ENCODE data around the gene AMIGO3.

The AMIGO3 gene

GRCh38 chr3:49738067-49738713 is 18.7 kb upstream of the AMIGO3 start:
- Histone ChIP-seq H2AFZ (ENCODE audit: low read depth, low read length) (no peak overlapping the region), H3K27ac (ENCODE audit: low read length) (no peak overlapping the region), H3K9ac (ENCODE audit: low read depth, low read length) (no peak overlapping the region), H4K20me1 (ENCODE audit: insufficient read depth, low read length) (peaks cover 5% of the 10 kb centered on the region; the same call in 1 of the 2 replicates), H3K79me2 (ENCODE audit: insufficient read depth, low read length) (peaks cover 17% of the 10 kb centered on the region; the same call in 1 of the 2 replicates), H3K36me3 (ENCODE audit: insufficient read depth, low read length) (peaks cover 55% of the 10 kb centered on the region), H3K4me1 (ENCODE audit: insufficient read depth, low read length) (no peaks in the 10 kb centered on the region), H3K4me3 (ENCODE audit: low read depth in 1 of 2, low read length in 2 of 2) (no peak overlapping the region), H3K9me3 (ENCODE audit: insufficient read depth, low read length, severe bottlenecking) (no peaks in the 10 kb centered on the region), H3K4me2 (ENCODE audit: insufficient read depth, low read length) (no peak overlapping the region), H3K27me3 (ENCODE audit: insufficient read depth, low read length, poor library complexity) (no peaks in the 10 kb centered on the region)
- TF ChIP-seq CTCF (IDR thresholded peaks at IDR 0.05; ENCODE audit: borderline replicate concordance, extremely low read depth, low read length, poor library complexity, severe bottlenecking): no peak
- TF ChIP-seq EZH2 (IDR thresholded peaks at IDR 0.05; ENCODE audit: borderline replicate concordance, low read depth, low read length, severe bottlenecking): no peak
- DNase-seq: no peak
- ATAC-seq (ENCODE audit: insufficient read depth, low read depth): no peak

- ATAC-seq (ENCODE audit: insufficient read depth, low read depth): no peak
- no peak overlapping the region for H3K4me2 ChIP-seq (ENCODE audit: insufficient read depth, low read length)
- H3K27me3 ChIP-seq (ENCODE audit: insufficient read depth, low read length, poor library complexity): no peaks in the 10 kb centered on the region
- H3K27ac ChIP-seq (ENCODE audit: low read length): no peak overlapping the region
- H3K79me2 ChIP-seq (ENCODE audit: insufficient read depth, low read length): peaks cover 5% of the 10 kb centered on the region; the same call in 1 of the 2 replicates
- H3K4me1 ChIP-seq (ENCODE audit: insufficient read depth, low read length): no peaks in the 10 kb centered on the region
- no peak overlapping the region for H2AFZ ChIP-seq (ENCODE audit: low read depth, low read length)
- TF ChIP-seq EZH2 (IDR thresholded peaks at IDR 0.05; ENCODE audit: borderline replicate concordance, low read depth, low read length, severe bottlenecking) (no peak), CTCF (IDR thresholded peaks at IDR 0.05; ENCODE audit: borderline replicate concordance, extremely low read depth, low read length, poor library complexity, severe bottlenecking) (no peak)
- H4K20me1 ChIP-seq (ENCODE audit: insufficient read depth, low read length): peaks cover 5% of the 10 kb centered on the region; the same call in 1 of the 2 replicates
- no peak overlapping the region for H3K9ac ChIP-seq (ENCODE audit: low read depth, low read length)
- DNase-seq: no peak
- H3K36me3 ChIP-seq (ENCODE audit: insufficient read depth, low read length): peaks cover 79% of the 10 kb centered on the region
- no peak overlapping the region for H3K4me3 ChIP-seq (ENCODE audit: low read depth in 1 of 2, low read length in 2 of 2)
- H3K9me3 ChIP-seq (ENCODE audit: insufficient read depth, low read length, severe bottlenecking): no peaks in the 10 kb centered on the region
These were observed 15.3 kb upstream of the AMIGO3 start for GRCh38 chr3:49734752-49735151.

- Histone ChIP-seq H3K9ac (ENCODE audit: low read depth, low read length) (no peak overlapping the region), H2AFZ (ENCODE audit: low read depth, low read length) (no peak overlapping the region), H3K4me1 (ENCODE audit: insufficient read depth, low read length) (no peaks in the 10 kb centered on the region), H3K36me3 (ENCODE audit: insufficient read depth, low read length) (peaks cover 74% of the 10 kb centered on the region), H3K27ac (ENCODE audit: low read length) (no peak overlapping the region), H3K79me2 (ENCODE audit: insufficient read depth, low read length) (peaks cover 5% of the 10 kb centered on the region; the same call in 1 of the 2 replicates), H3K27me3 (ENCODE audit: insufficient read depth, low read length, poor library complexity) (no peaks in the 10 kb centered on the region), H3K4me3 (ENCODE audit: low read depth in 1 of 2, low read length in 2 of 2) (no peak overlapping the region), H3K4me2 (ENCODE audit: insufficient read depth, low read length) (no peak overlapping the region), H4K20me1 (ENCODE audit: insufficient read depth, low read length) (peaks cover 4% of the 10 kb centered on the region; the same call in 1 of the 2 replicates), H3K9me3 (ENCODE audit: insufficient read depth, low read length, severe bottlenecking) (no peaks in the 10 kb centered on the region)
- DNase-seq (no peak), ATAC-seq (ENCODE audit: insufficient read depth, low read depth) (no peak)
- TF ChIP-seq CTCF (IDR thresholded peaks at IDR 0.05; ENCODE audit: borderline replicate concordance, extremely low read depth, low read length, poor library complexity, severe bottlenecking) (no peak), EZH2 (IDR thresholded peaks at IDR 0.05; ENCODE audit: borderline replicate concordance, low read depth, low read length, severe bottlenecking) (no peak)
These were observed 14.1 kb upstream of the AMIGO3 start for GRCh38 chr3:49733551-49733950.
